Trophoblast cell (in vitro differentiated cells and primary cell): ENCODE measurements around the gene AKAP13.

Experiments
- DNase-seq, 2 donors: peaks; one replicate each; pipeline ENCODE4 v3.0.0-alpha.2; 2016
- H2AFZ ChIP-seq: 2 replicates; pipeline ENCODE4 v1.6.1; 2013; ENCODE audit warnings: low read length, moderate library complexity, mild to moderate bottlenecking; ENCODE audit not compliant: insufficient read depth, poor library complexity
- H2AK5ac ChIP-seq: 2 replicates; pipeline ENCODE4 v1.6.1; 2013; ENCODE audit warnings: mild to moderate bottlenecking, low read length
- H2BK120ac ChIP-seq: 2 replicates; pipeline ENCODE4 v1.6.1; 2013; ENCODE audit warnings: low read length, mild to moderate bottlenecking, moderate library complexity; ENCODE audit not compliant: insufficient read depth, poor library complexity
- H2BK12ac ChIP-seq: 2 replicates; pipeline ENCODE4 v1.6.1; 2013; ENCODE audit warnings: mild to moderate bottlenecking, low read length, moderate library complexity
- H2BK5ac ChIP-seq: 2 replicates; pipeline ENCODE4 v1.6.1; 2013; ENCODE audit warnings: low read length, low read depth, moderate library complexity, mild to moderate bottlenecking; ENCODE audit not compliant: poor library complexity
- H3K14ac ChIP-seq: 2 replicates; pipeline ENCODE4 v1.6.1; 2013; ENCODE audit warnings: mild to moderate bottlenecking, low read length
- H3K18ac ChIP-seq: 2 replicates; pipeline ENCODE4 v1.6.1; 2013; ENCODE audit warnings: mild to moderate bottlenecking, low read length
- H3K23ac ChIP-seq: 2 replicates; pipeline ENCODE4 v1.6.1; 2013; ENCODE audit warnings: low read length
- H3K27ac ChIP-seq: 2 replicates; pipeline ENCODE4 v1.5.1; 2013; ENCODE audit warnings: low read depth, mild to moderate bottlenecking, inconsistent platforms, low read length, moderate library complexity
- H3K27me3 ChIP-seq: 2 replicates; pipeline ENCODE4 v1.6.1; 2013; ENCODE audit warnings: inconsistent platforms, mild to moderate bottlenecking, low read length, moderate library complexity; ENCODE audit not compliant: insufficient read depth
- H3K36me3 ChIP-seq, 2 experiments: 1 replicate in 1 of 2; 2 replicates in 1 of 2; pipeline ENCODE4 v1.6.1; 2013; ENCODE audit warnings: low read length in 2 of 2, mild to moderate bottlenecking in 2 of 2, moderate library complexity in 1 of 2; ENCODE audit not compliant: insufficient read depth in 2 of 2, control insufficient read depth in 1 of 2
- H3K4ac ChIP-seq: 2 replicates; pipeline ENCODE4 v1.6.1; 2013; ENCODE audit warnings: low read depth, mild to moderate bottlenecking, low read length, moderate library complexity
- H3K4me1 ChIP-seq, 2 experiments: 1 replicate in 1 of 2; 2 replicates in 1 of 2; pipeline ENCODE4 v1.6.1; 2013; ENCODE audit warnings: low read length in 2 of 2, mild to moderate bottlenecking in 2 of 2, moderate library complexity in 1 of 2; ENCODE audit not compliant: insufficient read depth in 2 of 2, control insufficient read depth in 1 of 2
- H3K4me2 ChIP-seq: 2 replicates; pipeline ENCODE4 v1.6.1; 2013; ENCODE audit warnings: inconsistent platforms, mild to moderate bottlenecking, low read length, moderate library complexity
- H3K4me3 ChIP-seq: 2 replicates; pipeline ENCODE4 v1.5.1; 2013; ENCODE audit warnings: mild to moderate bottlenecking, low read depth, low read length, inconsistent platforms
- H3K79me1 ChIP-seq: one replicate; pipeline ENCODE4 v1.6.1; 2013; ENCODE audit warnings: low read length
- H3K79me2 ChIP-seq: 2 replicates; pipeline ENCODE4 v1.6.1; 2013; ENCODE audit warnings: low read length, mild to moderate bottlenecking; ENCODE audit not compliant: control insufficient read depth, insufficient read depth, poor library complexity
- H3K9ac ChIP-seq: 2 replicates; pipeline ENCODE4 v1.6.1; 2013; ENCODE audit warnings: mild to moderate bottlenecking, low read length
- H3K9me3 ChIP-seq: 2 replicates; pipeline ENCODE4 v1.6.1; 2013; ENCODE audit warnings: low read depth, mild to moderate bottlenecking, control low read depth, inconsistent platforms, low read length; ENCODE audit not compliant: insufficient read depth
- H4K12ac ChIP-seq: 2 replicates; pipeline ENCODE4 v1.6.1; 2013; ENCODE audit warnings: low read depth, mild to moderate bottlenecking, low read length, moderate library complexity
- H4K8ac ChIP-seq: 2 replicates; pipeline ENCODE4 v1.6.1; 2013; ENCODE audit warnings: low read depth, mild to moderate bottlenecking, low read length, moderate library complexity
- H4K91ac ChIP-seq: one replicate; pipeline ENCODE4 v1.6.1; 2013; ENCODE audit warnings: low read depth, mild to moderate bottlenecking, low read length, moderate library complexity
- WGBS: extraction: QIAGEN DNeasy Blood & Tissue Kit; methylation state at CpG from one replicate; pipeline ENCODE4 v1.1.7; 2013; ENCODE audit warnings: missing lambda C conversion rate; ENCODE audit not compliant: insufficient read length, insufficient coverage; ENCODE audit errors: extremely low coverage; 5-methylcytosine and 5-hydroxymethylcytosine counted together

Gene AKAP13

GRCh38 chr15:85624291-85624801 lies 243.9 kb downstream of the AKAP13 start:
- no peak overlapping the region for H2AFZ ChIP-seq
- H3K4me3 ChIP-seq, result no peak overlapping the region
- no peak overlapping the region for H2BK120ac ChIP-seq
- no peak overlapping the region for H2BK12ac ChIP-seq
- no peak overlapping the region for H3K4ac ChIP-seq
- no peak overlapping the region for H4K8ac ChIP-seq
- no peak overlapping the region for H3K23ac ChIP-seq
- H3K9me3 ChIP-seq, result no peaks in the 10 kb centered on the region
- no peaks in the 10 kb centered on the region for H3K79me2 ChIP-seq
- no peak overlapping the region for H4K12ac ChIP-seq
- peaks cover 4 to 7% of the 10 kb centered on the region in 2 experiments for H3K4me1 ChIP-seq
- H3K27me3 ChIP-seq, result no peaks in the 10 kb centered on the region
- H3K18ac ChIP-seq, result no peak overlapping the region
- no peak overlapping the region for H3K4me2 ChIP-seq
- no CpG with 5 or more reads among the region's 7 CpGs for WGBS
- H4K91ac ChIP-seq, result no peak overlapping the region
- H2BK5ac ChIP-seq, result no peak overlapping the region
- DNase-seq, result no peak
- no peaks in the 10 kb centered on the region for H3K79me1 ChIP-seq
- no peak overlapping the region for H3K27ac ChIP-seq
- H3K9ac ChIP-seq, result no peak overlapping the region
- no peak overlapping the region for H2AK5ac ChIP-seq
- H3K36me3 ChIP-seq, result peaks cover 0 to 2% of the 10 kb centered on the region in 2 experiments
- H3K14ac ChIP-seq, result no peak overlapping the region

- no CpG with 5 or more reads among the region's 7 CpGs for WGBS
- H3K79me1 ChIP-seq, result no peaks in the 10 kb centered on the region
- no peak for DNase-seq
- no peaks in the 10 kb centered on the region for H3K9me3 ChIP-seq
- H3K14ac ChIP-seq, result no peak overlapping the region
- H3K9ac ChIP-seq, result no peak overlapping the region
- no peak overlapping the region for H3K4me2 ChIP-seq
- H3K79me2 ChIP-seq, result no peaks in the 10 kb centered on the region
- no peak overlapping the region for H4K91ac ChIP-seq
- no peak overlapping the region for H3K18ac ChIP-seq
- H2BK120ac ChIP-seq, result no peak overlapping the region
- H2BK12ac ChIP-seq, result peak overlapping the region; percentile 6
- H3K4me1 ChIP-seq, result peaks cover 0 to 3% of the 10 kb centered on the region in 2 experiments
- no peak overlapping the region for H3K27ac ChIP-seq
- no peaks in the 10 kb centered on the region for H3K27me3 ChIP-seq
- no peak overlapping the region for H2BK5ac ChIP-seq
- no peak overlapping the region for H3K4me3 ChIP-seq
- H2AK5ac ChIP-seq, result no peak overlapping the region
- H3K36me3 ChIP-seq, result peaks cover 0 to 2% of the 10 kb centered on the region in 2 experiments
- no peak overlapping the region for H4K8ac ChIP-seq
- no peak overlapping the region for H4K12ac ChIP-seq
- no peak overlapping the region for H3K4ac ChIP-seq
- H3K23ac ChIP-seq, result no peak overlapping the region
- no peak overlapping the region for H2AFZ ChIP-seq
These were observed 244.9 kb downstream of the AKAP13 start for GRCh38 chr15:85625166-85625830.

GRCh38 chr15:85625856-85626255 lies 245.5 kb downstream of the AKAP13 start:
- no peak overlapping the region for H2BK5ac ChIP-seq
- H2BK12ac ChIP-seq, result no peak overlapping the region
- no peak overlapping the region for H3K14ac ChIP-seq
- no peak overlapping the region for H4K91ac ChIP-seq
- H2AK5ac ChIP-seq, result no peak overlapping the region
- H3K9ac ChIP-seq, result no peak overlapping the region
- H2AFZ ChIP-seq, result no peak overlapping the region
- H3K9me3 ChIP-seq, result no peaks in the 10 kb centered on the region
- WGBS, result no CpG with 5 or more reads among the region's 1 CpG
- H3K4me3 ChIP-seq, result no peak overlapping the region
- peaks cover 0 to 2% of the 10 kb centered on the region in 2 experiments for H3K36me3 ChIP-seq
- H3K4me2 ChIP-seq, result no peak overlapping the region
- H3K4me1 ChIP-seq, result peaks cover 0 to 3% of the 10 kb centered on the region in 2 experiments
- no peak overlapping the region for H2BK120ac ChIP-seq
- no peak overlapping the region for H4K8ac ChIP-seq
- H4K12ac ChIP-seq, result no peak overlapping the region
- H3K18ac ChIP-seq, result no peak overlapping the region
- H3K79me2 ChIP-seq, result no peaks in the 10 kb centered on the region
- no peak overlapping the region for H3K23ac ChIP-seq
- no peaks in the 10 kb centered on the region for H3K79me1 ChIP-seq
- no peak overlapping the region for H3K4ac ChIP-seq
- H3K27me3 ChIP-seq, result no peaks in the 10 kb centered on the region
- no peak for DNase-seq
- H3K27ac ChIP-seq, result no peak overlapping the region

GRCh38 chr15:85627213-85627935 lies 247.0 kb downstream of the AKAP13 start:
- H3K23ac ChIP-seq, result no peak overlapping the region
- no peak overlapping the region for H3K4me3 ChIP-seq
- H3K4me2 ChIP-seq, result no peak overlapping the region
- DNase-seq, result no peak
- H3K79me2 ChIP-seq, result no peaks in the 10 kb centered on the region
- H2AK5ac ChIP-seq, result no peak overlapping the region
- H2BK120ac ChIP-seq, result no peak overlapping the region
- no CpG with 5 or more reads among the region's 6 CpGs for WGBS
- no peaks in the 10 kb centered on the region for H3K79me1 ChIP-seq
- no peak overlapping the region for H2AFZ ChIP-seq
- no peak overlapping the region for H2BK5ac ChIP-seq
- no peak overlapping the region for H4K12ac ChIP-seq
- peaks cover 0 to 2% of the 10 kb centered on the region in 2 experiments for H3K36me3 ChIP-seq
- no peak overlapping the region for H3K9ac ChIP-seq
- H3K27ac ChIP-seq, result no peak overlapping the region
- no peak overlapping the region for H2BK12ac ChIP-seq
- H4K8ac ChIP-seq, result no peak overlapping the region
- no peak overlapping the region for H3K14ac ChIP-seq
- no peak overlapping the region for H3K18ac ChIP-seq
- no peaks in the 10 kb centered on the region for H3K4me1 ChIP-seq
- no peaks in the 10 kb centered on the region for H3K27me3 ChIP-seq
- H4K91ac ChIP-seq, result no peak overlapping the region
- no peak overlapping the region for H3K4ac ChIP-seq
- H3K9me3 ChIP-seq, result no peaks in the 10 kb centered on the region
